CD1c-positive myeloid dendritic cell (primary cell): ENCODE results near the gene JUP.

Experiments used
- DNase-seq: peaks from one replicate; pipeline ENCODE4 v3.0.0-alpha.2; 2016; ENCODE audit errors: extremely low spot score

The JUP gene

DNA sequence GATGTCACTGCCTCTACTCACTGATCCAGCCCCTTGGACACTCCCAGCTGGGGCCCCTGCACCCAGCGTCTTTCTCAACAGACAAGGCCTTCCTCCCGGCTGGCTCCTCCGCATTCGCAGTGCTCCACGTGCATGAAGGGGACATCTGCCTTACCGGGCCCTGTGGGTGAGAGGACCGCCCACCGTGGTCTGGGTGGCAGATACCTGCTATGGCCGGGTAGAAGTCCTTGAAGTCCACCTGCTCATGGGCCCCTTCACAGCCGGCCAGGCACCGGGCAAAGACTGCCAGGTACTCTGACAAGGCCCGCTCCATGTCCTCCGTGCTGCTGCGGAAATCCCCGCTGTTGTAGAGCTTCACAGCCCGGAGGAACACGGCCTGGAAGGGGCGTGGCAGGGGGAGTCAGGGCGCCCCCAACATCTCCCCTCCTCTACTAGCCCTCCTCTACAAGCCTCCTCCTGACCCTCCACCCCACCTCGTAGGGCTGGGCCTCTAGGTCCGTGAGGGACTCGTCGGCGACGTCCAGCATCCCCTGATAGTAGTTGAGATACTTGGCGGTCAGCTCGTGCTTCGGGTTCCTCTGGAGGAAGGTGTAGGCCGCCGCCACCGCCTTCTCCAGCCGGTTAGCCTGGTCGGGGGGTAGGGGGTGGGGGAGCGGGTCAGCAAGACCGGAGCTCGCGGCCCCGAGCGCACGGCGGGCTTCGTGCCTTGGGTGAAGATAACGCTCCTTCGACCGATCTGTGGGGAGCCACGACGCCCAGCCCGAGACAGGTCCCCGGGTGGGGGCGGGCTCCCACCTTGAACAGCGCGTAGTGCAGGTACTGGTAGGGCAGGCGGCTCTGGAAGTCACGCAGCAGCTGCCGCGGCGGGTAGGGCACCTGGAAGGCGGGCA lies 24.4 kb upstream of the JUP start:
- no peak for DNase-seq

DNA sequence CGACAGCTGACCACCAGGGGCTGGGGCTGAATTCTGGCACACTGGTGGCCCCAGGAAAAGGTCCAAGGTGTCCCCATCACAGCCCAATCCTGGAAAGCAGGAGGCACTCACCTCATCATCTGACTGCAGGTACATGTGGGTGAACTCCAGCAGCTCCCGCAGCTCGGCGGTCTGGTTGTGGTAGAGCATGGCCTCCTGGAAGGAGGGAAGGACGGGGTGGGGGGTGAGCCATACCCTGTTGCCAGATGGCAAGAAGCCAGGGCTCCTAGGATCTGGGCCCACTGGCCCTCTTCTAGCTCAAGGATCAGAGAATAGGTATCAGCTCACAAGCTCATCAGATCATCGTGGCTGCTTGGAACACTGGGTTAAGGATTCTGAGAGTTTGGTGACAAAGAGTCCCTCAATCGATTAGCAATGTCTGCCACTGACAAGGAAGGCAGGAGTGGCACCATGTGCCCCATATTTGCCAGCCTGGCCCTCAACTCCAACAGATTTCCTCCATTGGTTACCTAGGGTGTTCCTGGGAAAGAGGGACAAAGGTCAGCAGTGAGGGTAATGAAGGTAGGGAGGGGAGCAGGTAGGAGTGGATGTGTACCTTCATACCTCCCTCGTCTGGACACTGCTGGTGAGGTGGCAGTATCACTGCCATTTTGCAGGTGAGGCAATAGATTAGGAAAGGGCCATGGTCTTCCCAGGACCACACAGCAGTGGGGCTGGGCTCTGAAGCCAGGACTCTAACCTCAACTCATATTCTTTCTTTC lies 20.4 kb upstream of the JUP start:
- DNase-seq: no peak

DNA sequence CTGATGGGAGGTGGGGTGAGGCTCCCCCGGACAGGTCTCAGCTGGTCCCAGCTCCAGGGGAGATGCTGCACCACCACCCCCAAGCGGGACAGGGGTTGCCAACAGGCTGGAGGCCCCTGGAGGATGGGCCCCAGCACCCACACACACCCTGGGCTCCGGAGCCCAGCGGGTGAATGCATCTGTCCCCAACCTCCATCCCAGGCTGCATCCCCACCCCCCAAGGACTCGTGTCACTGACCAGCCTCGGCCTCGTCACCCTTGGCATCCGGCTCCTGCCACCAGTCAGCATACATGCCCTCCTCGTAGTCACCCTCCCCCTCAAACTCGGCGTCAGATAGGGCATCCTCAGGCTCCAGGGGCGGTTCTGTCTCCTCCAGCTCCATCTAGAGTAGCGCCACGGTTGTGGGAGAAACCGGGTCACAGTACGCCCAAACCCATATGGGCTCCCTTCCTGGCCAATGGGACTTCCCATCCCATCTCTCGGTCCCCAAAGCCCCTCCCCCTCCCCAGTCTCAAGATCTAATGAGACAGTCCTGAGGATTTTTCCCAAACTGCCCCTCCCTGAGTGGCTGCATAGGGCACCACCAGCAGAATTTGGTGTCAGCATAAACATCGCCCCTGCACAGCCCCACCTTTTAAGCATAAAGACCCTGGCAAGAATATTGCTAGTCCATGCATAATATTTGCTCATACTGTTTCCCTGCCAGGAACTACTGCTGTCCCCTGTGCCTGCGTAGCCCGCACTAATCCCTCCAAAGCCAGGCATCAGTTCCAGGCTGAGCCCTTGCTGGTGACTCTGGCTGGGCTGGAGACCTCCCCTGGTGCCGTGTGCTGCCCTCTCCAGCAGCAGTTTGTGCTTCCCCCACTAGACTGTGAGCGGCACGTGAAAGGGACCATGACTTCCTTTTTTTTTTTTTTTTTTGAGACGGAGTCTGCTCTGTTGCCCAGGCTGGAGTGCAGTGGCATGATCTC lies 16.8 kb upstream of the JUP start:
- peak; percentile 62 for DNase-seq

DNA sequence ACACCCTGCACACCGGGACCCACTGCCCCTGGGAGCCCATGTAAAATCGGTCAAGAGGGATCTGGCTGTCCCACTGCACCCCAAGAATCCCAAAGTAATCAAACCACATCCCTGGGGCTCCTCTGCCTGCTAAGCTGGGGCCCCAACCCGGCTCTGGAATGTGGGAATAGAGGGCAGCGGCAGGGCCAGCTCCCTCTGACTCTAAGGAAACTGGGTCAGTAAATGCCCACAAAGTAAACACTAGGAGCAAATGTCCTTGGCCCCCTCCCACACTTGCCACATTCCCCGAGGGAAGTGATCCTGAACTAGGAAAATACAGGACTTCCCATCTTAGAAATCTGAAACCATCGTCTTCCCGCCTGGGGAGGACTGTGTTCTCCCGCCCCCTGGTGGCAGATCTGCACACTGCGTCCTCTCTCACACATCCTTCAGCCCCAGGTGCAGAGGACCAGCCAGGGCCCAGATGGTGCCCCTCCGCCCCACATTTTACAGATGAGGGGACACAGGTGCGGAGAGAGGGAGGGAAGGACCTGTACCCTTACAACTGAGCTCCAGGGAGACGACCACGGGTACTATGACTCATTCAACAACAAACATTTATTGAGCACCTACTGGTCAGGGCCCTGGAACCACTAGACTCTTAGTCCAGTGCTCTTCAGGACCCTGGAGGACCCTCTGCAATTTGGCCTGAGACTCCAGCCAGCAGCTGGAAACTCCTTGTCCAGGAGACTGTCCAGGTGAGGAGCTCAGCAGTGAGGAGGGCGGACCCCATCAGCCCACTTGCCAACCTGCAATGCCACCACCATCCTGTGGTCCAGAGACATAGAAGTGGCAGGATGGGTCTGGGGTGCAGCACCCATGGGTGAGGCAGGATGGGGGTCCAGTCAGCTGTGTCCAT lies 15.1 kb upstream of the JUP start:
- DNase-seq: peak; percentile 84

DNA sequence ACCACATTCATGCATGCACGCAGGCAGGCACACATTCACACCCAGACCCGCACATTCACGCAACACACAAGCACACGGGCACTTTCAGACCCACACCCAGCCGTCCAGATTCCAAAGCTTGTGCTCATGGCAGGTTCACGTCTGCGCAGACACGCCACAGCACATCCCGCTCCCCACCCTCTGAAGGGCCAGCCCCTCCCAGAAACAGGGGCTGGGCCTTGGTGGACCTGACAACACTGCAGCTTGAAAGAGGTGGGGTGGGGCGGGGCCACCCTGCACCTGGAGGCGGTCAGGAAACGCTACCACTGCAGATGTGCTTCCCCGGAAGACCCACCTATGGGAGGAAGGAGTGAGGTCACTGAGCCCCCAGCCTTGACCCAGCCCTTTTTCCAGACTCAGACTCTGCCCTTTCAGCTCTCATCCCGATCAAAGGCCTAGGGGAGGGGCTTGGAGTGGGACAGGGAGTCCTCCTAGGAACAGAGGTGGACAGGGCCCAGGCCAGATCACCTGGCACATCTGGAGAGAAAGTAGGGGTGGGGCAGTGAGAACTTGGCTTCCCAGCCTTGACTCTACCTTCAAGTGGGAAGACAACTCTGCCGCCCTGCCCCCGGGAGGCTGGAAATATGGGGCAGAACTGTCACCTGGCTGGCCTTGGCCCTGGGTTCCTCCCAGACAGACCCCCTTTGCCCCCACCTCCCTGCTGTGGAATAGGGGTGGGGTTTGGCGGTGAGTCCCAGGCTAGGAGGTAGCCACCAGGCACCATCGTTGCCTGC lies 14.3 kb upstream of the JUP start:
- DNase-seq: no peak

DNA sequence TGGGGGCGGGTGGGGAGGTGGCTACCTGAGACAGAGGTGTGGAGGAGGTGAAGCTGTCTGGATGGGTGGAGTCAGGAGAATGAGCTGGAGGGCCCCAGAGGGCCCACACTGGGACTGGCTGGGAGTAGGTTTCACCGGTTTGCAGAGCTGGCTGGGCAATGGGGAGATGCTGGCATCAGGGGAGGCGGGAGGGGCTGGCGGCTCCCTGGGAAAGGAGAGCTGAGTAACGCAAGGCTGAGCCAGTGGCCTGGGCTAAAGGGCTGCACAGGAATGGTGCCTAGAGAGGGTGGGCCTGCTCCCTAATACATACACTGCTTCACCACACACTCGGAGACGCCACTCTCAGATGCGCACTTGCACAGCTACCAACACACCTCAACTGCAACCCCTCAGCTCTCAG lies 12.9 kb upstream of the JUP start:
- DNase-seq: no peak

DNA sequence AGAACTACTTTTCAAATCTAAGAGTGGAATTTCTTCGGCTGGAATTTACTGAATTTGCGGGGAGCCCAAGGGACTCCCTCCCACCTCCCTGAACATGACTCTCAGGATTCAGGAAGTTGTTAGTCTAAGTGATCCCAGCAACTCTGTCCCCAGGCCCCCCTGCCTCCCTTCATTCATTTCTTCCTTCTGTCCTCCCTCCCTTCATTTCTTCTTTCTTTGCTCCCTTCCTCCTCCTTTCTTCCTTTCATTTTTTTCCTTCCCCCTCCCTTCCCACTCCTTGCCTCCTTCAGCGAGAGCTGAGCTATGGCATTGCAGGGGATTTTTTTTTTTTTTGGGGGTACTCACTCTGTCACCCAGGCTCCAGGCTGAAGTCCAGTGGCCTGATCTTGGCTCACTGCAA lies 10.9 kb upstream of the JUP start:
- DNase-seq: no peak

DNA sequence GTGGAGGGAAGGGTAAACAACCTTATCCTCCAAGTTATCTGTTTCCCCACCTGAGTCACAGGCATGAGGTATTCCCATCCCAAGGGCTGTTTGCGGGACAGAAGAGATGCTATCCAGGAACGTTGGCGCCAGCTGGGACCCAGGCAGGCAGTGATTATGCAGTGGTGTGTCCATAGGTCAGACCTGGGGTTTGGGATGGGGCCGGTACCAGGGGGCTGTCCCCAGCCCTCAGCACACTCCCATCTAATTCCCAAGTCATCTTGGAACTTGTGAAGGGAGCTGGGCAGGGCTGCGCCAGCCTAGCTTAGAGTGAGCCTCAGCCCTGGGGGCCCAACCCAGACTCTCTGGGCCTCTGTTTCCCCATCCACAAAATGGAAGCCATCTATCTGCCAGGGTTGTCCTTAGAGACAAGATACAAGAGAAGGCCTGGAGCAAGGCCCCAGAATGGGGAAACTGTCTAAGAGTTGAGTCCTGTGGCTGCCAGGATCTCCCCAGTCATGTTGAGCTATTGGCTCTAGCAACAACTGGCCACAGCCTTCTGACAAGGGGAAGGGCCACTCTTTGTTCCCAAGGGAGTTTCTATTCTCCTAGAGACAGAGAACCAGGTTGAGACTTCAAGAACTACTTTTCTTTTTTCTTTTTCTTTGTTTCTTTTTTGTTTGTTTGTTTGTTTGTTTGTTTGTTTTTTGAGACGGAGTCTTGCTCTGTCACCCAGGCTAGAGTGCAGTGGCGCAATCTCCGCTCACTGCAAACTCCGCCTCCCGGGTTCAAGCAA lies 9.8 kb upstream of the JUP start:
- peak; percentile 47 for DNase-seq

DNA sequence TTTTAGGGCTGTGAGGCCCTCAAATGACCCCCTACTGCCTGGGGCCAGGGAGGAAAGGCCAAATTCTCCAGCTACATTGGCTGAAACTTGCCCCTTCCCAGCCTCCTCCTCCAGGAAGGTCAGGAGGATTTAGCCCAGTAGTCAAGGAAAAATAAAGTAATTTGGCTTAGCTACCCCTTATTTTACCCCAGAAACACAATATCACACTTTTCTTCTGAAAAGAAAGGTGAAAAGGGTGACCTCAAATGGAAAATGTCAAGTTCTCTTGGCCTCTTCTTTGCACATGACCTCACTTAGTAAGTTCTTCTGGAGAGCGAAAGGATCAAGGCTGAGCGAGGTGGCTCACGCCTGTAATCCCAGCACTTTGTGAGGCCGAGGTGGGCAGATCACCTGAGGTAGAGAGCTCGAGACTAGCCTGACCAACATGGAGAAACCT lies 8.0 kb upstream of the JUP start:
- no peak for DNase-seq

DNA sequence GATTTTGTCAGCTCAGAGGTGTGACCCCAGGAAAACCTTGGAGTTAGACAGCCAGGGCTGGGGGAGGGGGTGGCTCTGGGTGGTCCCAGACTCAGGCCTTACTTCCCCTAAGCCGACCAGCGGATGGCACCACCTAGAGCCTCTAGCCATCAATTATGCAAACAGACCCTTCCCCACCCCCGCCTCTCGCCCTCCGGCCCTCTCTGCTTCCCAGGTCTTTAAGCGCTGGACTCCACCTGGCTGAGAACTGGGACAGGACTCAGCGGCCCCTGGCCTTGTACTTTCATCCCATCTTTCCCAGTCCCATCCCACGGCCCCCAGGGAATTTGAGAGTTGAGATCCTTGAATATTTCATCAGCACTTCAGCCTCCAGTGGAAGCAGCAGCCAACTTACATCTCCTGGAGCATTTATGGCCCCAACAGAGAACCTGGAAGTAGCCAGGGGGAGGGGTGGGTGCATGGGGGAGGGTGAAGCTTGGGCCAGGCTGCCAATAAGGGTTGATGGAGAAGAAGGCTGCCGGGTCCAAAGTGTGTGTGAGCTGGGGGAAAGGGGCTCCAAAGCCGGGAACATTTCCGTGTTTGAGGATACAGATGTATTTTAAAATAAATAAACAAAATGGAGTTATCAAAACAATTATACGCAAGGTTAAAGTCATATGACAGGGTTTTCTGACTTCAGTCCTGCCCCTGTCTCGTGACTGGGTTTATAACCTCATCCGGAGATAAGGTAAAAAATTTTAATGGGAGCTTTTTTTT lies 7.5 kb upstream of the JUP start:
- DNase-seq: no peak

DNA sequence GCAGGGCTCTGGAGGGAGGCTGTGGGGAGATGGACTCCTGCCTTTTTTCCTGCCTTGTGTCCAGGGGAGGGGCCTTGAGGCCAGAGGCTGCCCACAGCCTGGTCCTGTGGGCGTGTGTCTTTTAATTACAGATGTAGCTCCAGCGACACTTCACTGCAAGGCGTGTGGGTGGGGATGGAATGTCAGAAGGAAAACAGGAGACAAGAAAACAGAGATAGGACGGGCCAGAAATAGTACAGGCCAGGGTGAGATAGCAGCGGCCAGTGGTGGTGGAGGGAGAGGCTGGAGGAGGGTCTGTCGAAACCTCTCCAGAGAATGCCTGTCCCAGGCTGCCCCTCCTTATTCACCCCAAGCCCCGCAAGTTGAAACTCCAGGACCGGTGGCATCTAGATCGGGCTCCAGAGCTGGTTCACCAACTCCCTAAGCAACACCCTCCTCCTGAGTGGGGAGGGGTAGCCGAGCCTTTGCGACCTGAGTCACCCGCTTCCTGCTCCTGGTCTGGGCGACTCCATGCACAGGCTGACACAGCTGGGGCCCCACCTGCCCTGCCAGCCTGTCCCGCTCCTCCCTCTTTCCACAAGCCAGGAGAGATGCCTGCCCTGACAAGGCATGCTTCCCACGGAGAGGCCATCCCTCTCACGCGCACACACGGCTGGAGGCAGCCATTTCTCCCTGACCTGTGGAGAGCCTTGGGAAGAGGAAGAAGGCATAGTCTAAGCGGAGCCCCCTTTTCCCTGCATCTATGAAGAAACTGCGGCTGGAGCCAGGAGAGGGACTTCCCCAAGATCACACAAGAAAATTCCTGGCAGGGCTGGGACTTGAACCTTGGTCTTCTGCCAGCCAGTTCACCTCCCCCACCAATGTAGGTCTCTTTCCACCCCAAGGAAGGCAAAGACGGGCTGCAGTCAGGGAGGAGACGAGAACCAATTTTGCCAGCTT lies 6.6 kb upstream of the JUP start:
- DNase-seq: no peak

DNA sequence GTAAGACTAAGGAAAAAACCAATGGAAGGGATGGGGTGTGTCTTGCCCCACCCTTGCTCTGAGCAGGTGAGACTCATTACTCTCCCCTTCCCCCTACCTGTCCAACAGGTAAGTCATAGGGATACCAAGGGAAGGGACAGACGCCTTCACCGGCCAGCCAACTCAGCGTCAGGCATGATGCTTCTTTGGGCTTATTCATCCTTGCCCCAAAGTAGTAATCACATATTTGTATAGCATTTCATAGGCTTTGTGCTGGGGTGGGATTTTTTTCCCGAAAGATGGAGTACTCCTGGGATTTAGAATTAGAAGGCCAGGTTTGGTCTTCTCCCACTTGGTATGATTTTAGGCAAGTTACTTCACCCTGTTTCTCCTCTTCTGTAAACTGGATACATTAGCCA lies 509 bp upstream of the JUP start:
- no peak for DNase-seq

DNA sequence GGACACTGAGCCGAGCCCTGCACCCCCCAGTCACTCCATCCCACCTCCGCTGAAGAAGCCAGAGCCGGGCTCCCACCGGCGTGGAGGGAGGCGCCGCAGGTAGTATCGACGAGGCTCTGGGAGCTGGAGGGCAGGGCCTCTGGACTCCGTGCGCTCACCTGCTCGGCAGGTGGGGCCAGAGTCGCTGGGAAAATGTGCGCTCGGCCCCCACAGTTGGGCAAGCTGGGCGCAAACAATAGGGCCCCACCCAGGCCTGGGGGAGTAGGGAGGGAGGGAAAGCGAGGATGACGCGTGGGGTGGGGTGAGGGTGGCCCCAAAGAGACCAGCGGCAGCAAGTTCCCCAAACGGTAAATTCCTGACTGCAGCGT lies 668 bp downstream of the JUP start:
- no peak for DNase-seq

DNA sequence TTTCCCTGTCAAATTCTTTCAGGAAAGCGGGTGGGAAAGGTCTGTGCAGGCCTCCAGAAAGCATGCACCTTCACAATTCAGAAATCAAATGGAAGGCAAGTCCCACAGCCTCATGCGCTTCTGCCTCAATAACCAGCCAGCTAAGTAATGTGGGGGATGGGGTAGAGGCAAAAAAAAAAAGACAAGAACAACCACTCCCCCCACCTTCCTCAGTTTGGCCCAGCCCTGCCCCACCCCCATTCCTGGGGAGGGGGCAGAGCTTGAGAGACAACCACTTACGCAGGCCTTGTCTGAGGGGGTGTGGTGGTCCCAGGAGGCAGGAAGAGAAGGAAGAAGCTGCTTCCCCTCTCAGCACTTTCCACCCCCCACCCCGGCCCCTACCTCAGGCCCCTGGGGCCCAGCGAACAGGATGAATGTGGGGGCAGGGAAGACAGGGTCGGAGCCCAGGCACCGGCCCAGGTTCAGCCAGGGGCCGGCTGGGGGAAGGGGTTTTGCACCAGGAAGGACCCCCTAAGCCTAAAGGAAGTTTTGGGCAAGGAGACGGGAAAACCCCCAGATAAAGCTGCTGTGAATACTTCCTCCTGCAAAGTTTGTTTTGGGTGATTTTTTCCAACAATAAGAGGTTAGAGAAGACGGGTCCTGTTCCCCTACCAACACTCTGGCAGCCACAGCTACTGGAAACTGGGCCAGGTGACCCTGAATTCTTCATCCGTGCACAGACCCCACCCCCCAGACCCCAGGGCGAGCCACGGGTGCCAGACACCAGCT lies 1.2 kb downstream of the JUP start:
- no peak for DNase-seq

DNA sequence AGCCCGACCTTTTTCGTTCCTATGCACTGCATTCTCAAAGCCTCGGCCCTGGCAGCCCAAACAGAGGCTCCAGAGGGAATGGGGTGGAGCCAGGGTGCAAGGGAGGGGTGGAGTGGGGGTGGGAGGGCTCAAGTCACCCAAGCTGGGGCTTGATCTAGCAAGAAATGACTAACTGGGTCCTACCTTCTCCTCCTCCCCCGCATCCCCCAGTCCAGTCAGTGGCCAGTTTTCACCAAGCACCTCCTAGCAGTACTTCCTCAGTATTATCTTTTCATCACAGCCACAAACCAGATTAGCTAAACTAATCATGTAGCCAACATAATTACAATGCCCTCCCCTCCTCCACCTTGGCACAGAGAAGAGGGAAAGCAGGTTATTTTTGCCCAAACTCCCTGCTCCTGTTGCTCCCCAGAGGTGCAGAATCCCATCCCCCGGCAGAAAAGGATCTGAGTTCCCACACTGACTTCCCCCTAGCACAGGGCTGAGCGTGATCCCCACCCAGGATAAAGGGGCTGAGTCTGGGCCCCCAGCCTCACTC lies 2.2 kb downstream of the JUP start:
- peak; percentile 76 for DNase-seq

DNA sequence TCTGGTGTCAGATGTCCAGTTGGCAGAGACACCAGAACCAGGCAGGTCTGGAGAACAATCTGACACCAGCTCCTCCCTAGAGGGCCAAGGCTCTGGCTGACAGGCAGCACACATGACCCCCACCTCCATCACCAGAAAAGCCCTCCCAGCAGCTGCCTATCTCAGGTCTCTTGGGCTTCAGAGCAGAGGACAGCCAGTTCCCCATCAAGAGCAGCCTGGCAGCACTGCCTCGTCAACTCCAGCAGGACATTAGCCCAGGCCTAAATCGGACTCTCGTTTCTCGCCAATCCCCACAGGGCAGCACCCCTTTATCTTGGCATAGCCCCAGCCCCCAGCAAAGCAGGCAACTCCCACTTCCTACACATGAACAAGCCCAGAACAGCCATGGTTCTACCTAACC lies 4.4 kb downstream of the JUP start:
- DNase-seq: no peak
